Posterior vena cava (tissue), 2 donors: Measurements from ENCODE around the gene SHISA7. TPM values are rescaled to one million over a fixed set of nuclear protein-coding genes. Genes with fewer than 3 reads are reported as not detected.
"Not testable (repeated sequence)": the region's sequence is repeated elsewhere in the genome, so short reads cannot be mapped to it uniquely, and the experiment has no call there.

ENCODE experiments used
- DNase-seq: peaks from one replicate; pipeline ENCODE4 v3.0.0-alpha.2; 2020; ENCODE audit warnings: low spot score
- intact Hi-C, 2 donors: fragments of 100-400 bp; cut with DNase I; formaldehyde crosslinking; loops; one replicate each; pipeline versions ENCODE4 v1.14.1 to v1.14.2; 2022 to 2023
- total RNA-seq, 2 donors: library from RNA; stranded (reverse); fragmentation: NEBNext Ultra II Directional; extraction: Animal tissue kit (Norgen Biotek cat#: 25700); gene quantifications; one replicate each; pipeline ENCODE4 v1.2.1, GENCODE V29; 2021
- donor health status: DM: yes; HTN: yes; CAD: no.
- donor health status: DM: yes; HTN: yes; CAD: no.

The SHISA7 gene
- total RNA-seq, 2 donors from 2014 or later = not detected

- intact Hi-C loops = no loop called here
- no peak for DNase-seq
Observed at GRCh38 chr19:55406091-55406825, 36.8 kb downstream of the SHISA7 start.

GRCh38 chr19:55405638-55406037 is 37.5 kb downstream of the SHISA7 start:
- DNase-seq = no peak
- intact Hi-C loops = no loop called here

- DNase-seq = no peak
- intact Hi-C loops = no loop called here
Observed at GRCh38 chr19:55402509-55402908, 40.6 kb downstream of the SHISA7 start.

GRCh38 chr19:55401390-55401789 is 41.7 kb downstream of the SHISA7 start:
- intact Hi-C loops, DNase-seq: not testable (repeated sequence)

GRCh38 chr19:55400281-55401087 is 42.6 kb downstream of the SHISA7 start:
- DNase-seq = no peak
- intact Hi-C loops = loop anchor here in 1 of 2 donors (1.0 kb wide), 1 partner anchor 48 kb away; no protein-coding TSS in a partner anchor

- intact Hi-C loops = no loop called here
- DNase-seq = no peak
Observed at GRCh38 chr19:55398200-55398925, 44.7 kb downstream of the SHISA7 start.

GRCh38 chr19:55392820-55393761 is 50.0 kb downstream of the SHISA7 start:
- DNase-seq = no peak
- intact Hi-C loops = no loop called here

GRCh38 chr19:55391702-55392615 is 51.1 kb downstream of the SHISA7 start:
- no peak for DNase-seq
- intact Hi-C loops = no loop called here

GRCh38 chr19:55391191-55391670 is 51.9 kb downstream of the SHISA7 start:
- intact Hi-C loops = no loop called here
- DNase-seq = no peak

GRCh38 chr19:55390461-55390880 is 52.6 kb downstream of the SHISA7 start:
- no peak for DNase-seq
- intact Hi-C loops = no loop called here

- intact Hi-C loops = no loop called here
- DNase-seq = no peak
Observed at GRCh38 chr19:55389386-55390317, 53.4 kb downstream of the SHISA7 start.

GRCh38 chr19:55387736-55388497 is 55.2 kb downstream of the SHISA7 start:
- no peak for DNase-seq
- intact Hi-C loops = no loop called here

- DNase-seq = no peak
- intact Hi-C loops = no loop called here
Observed at GRCh38 chr19:55386493-55386971, 56.6 kb downstream of the SHISA7 start.

- intact Hi-C loops = no loop called here
- DNase-seq = peak; percentile 100
Observed at GRCh38 chr19:55385724-55386492, 57.2 kb downstream of the SHISA7 start, which contains the start of gene RPL28. RPL28 (plus strand) TSS chr19:55385932; CDS start chr19:55386358, 426 bp downstream.
